Measurements from ENCODE around the gene IL6R. TPM values are rescaled to one million over a fixed set of nuclear protein-coding genes. Genes with fewer than 3 reads are reported as not detected.

IL6R gene
- total and polyA plus RNA-seq, 2 donors = 6.5 to 8.1 TPM

DNA sequence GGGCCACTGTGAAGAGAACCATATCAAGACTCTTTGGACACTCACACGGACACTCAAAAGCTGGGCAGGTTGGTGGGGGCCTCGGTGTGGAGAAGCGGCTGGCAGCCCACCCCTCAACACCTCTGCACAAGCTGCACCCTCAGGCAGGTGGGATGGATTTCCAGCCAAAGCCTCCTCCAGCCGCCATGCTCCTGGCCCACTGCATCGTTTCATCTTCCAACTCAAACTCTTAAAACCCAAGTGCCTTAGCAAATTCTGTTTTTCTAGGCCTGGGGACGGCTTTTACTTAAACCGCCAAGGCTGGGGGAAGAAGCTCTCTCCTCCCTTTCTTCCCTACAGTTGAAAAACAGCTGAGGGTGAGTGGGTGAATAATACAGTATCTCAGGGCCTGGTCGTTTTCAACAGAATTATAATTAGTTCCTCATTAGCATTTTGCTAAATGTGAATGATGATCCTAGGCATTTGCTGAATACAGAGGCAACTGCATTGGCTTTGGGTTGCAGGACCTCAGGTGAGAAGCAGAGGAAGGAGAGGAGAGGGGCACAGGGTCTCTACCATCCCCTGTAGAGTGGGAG lies 60.6 kb downstream of the IL6R start:
- H3K27ac ChIP-seq (ENCODE audit: low read depth) = no peak overlapping the region
- no peaks in the 10 kb centered on the region for H3K36me3 ChIP-seq (ENCODE audit: insufficient read depth)
- no peaks in the 10 kb centered on the region for H3K4me1 ChIP-seq (ENCODE audit: insufficient read depth)
- DNase-seq (ENCODE audit: extremely low spot score) = no peak
- no peak overlapping the region for H3K4me3 ChIP-seq (ENCODE audit: low read depth, low read length)
- WGBS = 83% methylated on average over 8 of the region's 8 CpGs

DNA sequence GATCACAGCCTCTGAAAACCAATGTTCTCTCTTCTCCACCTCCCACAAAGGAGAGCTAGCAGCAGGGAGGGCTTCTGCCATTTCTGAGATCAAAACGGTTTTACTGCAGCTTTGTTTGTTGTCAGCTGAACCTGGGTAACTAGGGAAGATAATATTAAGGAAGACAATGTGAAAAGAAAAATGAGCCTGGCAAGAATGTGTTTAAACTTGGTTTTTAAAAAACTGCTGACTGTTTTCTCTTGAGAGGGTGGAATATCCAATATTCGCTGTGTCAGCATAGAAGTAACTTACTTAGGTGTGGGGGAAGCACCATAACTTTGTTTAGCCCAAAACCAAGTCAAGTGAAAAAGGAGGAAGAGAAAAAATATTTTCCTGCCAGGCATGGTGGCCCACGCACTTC lies 61.1 kb downstream of the IL6R start:
- WGBS = 79% methylated on average over 3 of the region's 3 CpGs
- H3K36me3 ChIP-seq (ENCODE audit: insufficient read depth) = no peaks in the 10 kb centered on the region
- no peak overlapping the region for H3K27ac ChIP-seq (ENCODE audit: low read depth)
- DNase-seq (ENCODE audit: extremely low spot score) = no peak
- H3K4me3 ChIP-seq (ENCODE audit: low read depth, low read length) = no peak overlapping the region
- no peaks in the 10 kb centered on the region for H3K4me1 ChIP-seq (ENCODE audit: insufficient read depth)

DNA sequence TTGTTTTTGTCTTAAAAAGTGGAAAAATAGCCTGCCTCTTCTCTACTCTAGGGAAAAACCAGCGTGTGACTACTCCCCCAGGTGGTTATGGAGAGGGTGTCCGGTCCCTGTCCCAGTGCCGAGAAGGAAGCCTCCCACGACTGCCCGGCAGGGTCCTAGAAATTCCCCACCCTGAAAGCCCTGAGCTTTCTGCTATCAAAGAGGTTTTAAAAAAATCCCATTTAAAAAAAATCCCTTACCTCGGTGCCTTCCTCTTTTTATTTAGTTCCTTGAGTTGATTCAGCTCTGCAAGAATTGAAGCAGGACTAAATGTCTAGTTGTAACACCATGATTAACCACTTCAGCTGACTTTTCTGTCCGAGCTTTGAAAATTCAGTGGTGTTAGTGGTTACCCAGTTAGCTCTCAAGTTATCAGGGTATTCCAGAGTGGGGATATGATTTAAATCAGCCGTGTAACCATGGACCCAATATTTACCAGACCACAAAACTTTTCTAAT lies 61.8 kb downstream of the IL6R start:
- no peak overlapping the region for H3K4me3 ChIP-seq (ENCODE audit: low read depth, low read length)
- no peak for DNase-seq (ENCODE audit: extremely low spot score)
- no peak overlapping the region for H3K27ac ChIP-seq (ENCODE audit: low read depth)
- H3K36me3 ChIP-seq (ENCODE audit: insufficient read depth) = no peaks in the 10 kb centered on the region
- WGBS = 54% methylated on average over 8 of the region's 8 CpGs
- H3K4me1 ChIP-seq (ENCODE audit: insufficient read depth) = no peaks in the 10 kb centered on the region

DNA sequence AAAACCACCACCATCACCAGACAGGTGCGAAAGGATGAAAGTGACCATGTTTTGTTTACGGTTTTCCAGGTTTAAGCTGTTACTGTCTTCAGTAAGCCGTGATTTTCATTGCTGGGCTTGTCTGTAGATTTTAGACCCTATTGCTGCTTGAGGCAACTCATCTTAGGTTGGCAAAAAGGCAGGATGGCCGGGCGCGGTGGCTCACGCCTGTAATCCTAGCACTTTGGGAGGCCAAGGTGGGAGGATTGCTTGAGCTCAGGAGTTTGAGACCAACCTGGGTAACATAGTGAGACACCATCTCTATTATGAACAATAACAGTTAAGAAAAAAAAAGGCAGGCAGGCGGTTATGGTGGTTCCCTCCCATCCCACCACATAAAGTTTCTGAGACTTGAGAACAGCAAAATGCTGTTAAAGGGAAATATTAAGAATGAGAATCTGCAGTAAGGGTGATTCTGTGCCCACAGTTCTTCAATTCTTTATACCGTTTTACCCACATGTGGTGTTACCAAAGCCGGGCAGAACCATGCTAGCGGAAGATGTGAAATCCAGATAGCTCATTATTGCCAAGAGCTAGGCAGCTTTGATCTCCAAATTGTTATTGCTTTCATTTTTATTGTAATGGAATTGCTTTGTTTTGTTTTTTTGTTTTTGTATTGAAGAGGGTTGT lies 62.4 kb downstream of the IL6R start:
- WGBS = 93% methylated on average over 11 of the region's 11 CpGs
- no peak for DNase-seq (ENCODE audit: extremely low spot score)
- no peaks in the 10 kb centered on the region for H3K4me1 ChIP-seq (ENCODE audit: insufficient read depth)
- no peak overlapping the region for H3K4me3 ChIP-seq (ENCODE audit: low read depth, low read length)
- no peak overlapping the region for H3K27ac ChIP-seq (ENCODE audit: low read depth)
- H3K36me3 ChIP-seq (ENCODE audit: insufficient read depth) = no peaks in the 10 kb centered on the region

DNA sequence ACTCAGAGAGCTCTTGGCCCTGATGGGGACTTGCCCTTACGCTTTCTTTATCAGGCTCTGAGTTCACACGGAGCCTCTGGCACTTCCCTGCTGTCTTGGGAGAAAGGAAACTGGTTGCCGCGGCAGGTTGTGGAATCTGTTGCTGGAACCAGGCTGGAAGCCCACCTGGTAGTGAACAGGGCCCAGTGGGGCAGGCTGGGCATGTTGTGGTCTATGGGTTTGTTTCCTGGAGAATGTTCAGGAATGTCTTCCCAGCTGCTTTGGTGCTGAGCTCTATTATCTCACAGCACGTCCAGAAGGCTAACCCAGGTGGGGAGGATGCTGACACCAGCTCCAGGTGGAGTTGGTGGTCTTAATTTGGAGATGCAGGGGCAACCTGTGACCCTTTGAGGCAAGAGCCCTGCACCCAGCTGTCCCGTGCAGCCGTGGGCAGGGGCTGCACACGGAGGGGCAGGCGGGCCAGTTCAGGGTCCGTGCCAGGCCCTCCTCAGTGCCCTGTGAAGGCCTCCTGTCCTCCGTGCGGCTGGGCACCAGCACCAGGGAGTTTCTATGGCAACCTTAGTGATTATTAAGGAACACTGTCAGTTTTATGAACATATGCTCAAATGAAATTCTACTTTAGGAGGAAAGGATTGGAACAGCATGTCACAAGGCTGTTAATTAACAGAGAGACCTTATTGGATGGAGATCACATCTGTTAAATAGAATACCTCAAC lies 63.5 kb downstream of the IL6R start:
- 76% methylated on average over 12 of the region's 12 CpGs for WGBS
- Histone ChIP-seq H3K4me1 (ENCODE audit: insufficient read depth) (no peaks in the 10 kb centered on the region), H3K36me3 (ENCODE audit: insufficient read depth) (no peaks in the 10 kb centered on the region), H3K27ac (ENCODE audit: low read depth) (no peak overlapping the region), H3K4me3 (ENCODE audit: low read depth, low read length) (no peak overlapping the region)
- DNase-seq (ENCODE audit: extremely low spot score) = no peak

DNA sequence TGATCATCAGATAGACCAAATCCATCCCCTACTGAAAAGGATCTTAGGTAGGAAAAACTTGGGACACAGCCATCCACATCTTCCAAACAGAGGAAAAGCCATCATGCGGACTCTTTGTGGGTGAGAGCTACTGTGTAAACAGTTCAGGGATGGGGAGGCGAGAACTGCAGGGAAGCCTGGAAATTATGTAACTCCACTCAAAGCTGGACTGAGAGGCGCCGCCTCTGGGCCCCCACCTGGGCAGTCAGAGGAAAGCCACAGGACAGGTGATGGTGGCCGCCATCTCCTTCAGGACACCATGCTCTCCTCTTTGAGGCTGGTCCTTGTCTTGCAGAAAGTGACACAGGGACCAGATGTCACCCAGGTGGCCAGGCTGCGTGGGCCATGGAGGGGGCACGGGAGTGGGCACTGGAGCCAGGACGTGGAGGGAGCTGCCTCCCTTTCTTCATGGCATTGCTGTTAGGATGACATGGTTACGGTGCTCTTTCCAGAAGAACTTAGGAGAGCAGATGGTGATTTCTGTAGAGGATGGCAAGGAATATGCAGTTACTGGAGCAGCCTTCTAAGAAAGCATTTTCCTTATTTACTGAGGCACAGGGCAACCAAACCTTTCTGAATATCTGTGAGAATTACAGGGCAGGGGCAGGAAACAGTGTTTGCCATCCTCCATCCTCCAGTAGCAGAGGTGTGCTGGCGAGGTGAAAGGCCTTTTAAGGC lies 64.9 kb downstream of the IL6R start:
- H3K4me1 ChIP-seq (ENCODE audit: insufficient read depth) = no peaks in the 10 kb centered on the region

DNA sequence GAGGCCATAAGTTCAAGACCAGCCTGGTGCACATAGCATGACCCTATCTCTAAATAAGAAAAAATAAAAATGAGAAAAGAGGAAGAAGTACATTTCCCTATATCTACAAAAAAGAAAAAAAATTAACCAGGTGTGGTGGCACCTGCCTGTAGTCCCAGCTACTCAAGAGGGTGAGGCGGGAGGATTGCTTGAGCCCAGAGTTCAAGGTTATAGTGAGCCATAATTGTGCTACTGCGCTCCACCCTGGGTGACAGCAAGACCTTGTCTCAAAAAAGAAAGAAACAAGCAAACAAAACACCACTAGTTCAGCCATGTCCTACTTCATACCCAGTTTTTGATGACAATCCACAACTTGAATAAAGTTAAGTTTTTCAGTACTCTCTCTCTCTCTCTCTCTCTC lies 66.2 kb downstream of the IL6R start:
- Histone ChIP-seq H3K4me3 (ENCODE audit: low read depth, low read length) (no peak overlapping the region), H3K27ac (ENCODE audit: low read depth) (no peak overlapping the region), H3K4me1 (ENCODE audit: insufficient read depth) (no peaks in the 10 kb centered on the region), H3K36me3 (ENCODE audit: insufficient read depth) (no peaks in the 10 kb centered on the region)
- WGBS = 95% methylated on average over 2 of the region's 2 CpGs
- DNase-seq (ENCODE audit: extremely low spot score) = no peak

More for the DNA sequence above, 64.9 kb downstream of the IL6R start:
- H3K27ac ChIP-seq (ENCODE audit: low read depth) = no peak overlapping the region
- H3K4me3 ChIP-seq (ENCODE audit: low read depth, low read length) = no peak overlapping the region
- DNase-seq (ENCODE audit: extremely low spot score) = no peak
- 91% methylated on average over 10 of the region's 10 CpGs for WGBS
- H3K36me3 ChIP-seq (ENCODE audit: insufficient read depth) = no peaks in the 10 kb centered on the region

DNA sequence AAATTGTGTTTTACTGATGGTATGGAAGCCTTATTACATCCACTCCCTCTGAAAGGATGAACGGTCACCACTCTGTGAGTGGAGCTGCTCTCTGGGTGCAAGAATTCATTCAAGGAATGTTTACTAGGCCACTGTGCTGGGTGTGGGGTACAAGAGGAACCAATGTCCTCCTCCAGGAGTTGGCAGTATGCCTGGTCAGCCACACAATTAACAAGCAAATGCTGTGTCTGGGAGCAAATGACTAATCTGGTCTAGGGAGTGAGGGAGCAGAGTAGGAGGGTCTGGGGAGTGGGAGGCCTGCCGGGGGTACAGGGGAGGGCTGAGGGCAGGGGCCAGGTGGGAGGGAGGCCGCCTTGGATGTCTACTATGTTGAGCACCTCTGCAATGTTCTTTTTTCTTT lies 69.7 kb downstream of the IL6R start:
- no peak for DNase-seq (ENCODE audit: extremely low spot score)
- Histone ChIP-seq H3K4me1 (ENCODE audit: insufficient read depth) (no peaks in the 10 kb centered on the region), H3K27ac (ENCODE audit: low read depth) (no peak overlapping the region), H3K36me3 (ENCODE audit: insufficient read depth) (no peaks in the 10 kb centered on the region), H3K4me3 (ENCODE audit: low read depth, low read length) (no peak overlapping the region)
- WGBS = 62% methylated on average over 3 of the region's 3 CpGs

DNA sequence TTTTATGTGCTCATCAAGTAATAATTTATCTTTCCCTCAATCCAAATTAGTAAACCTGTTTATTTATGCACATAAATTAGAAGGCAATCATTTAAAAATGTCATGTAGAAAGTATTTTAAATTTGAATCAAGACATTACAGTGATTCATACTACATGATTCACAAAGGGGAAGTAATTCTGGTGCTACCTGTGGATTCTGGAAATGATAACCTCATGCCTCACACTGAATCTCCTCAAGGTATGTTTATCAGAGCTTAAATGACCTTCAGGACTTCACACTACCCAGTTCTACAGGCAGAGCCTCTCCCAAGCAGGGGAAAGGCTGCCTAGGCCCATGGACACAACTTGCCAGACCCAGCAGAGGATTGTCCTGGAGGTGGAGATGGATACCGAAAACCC lies 71.6 kb downstream of the IL6R start:
- no peaks in the 10 kb centered on the region for H3K4me1 ChIP-seq (ENCODE audit: insufficient read depth)
- no peak overlapping the region for H3K27ac ChIP-seq (ENCODE audit: low read depth)
- no peak for DNase-seq (ENCODE audit: extremely low spot score)
- no peak overlapping the region for H3K4me3 ChIP-seq (ENCODE audit: low read depth, low read length)
- 98% methylated on average over 1 of the region's 1 CpG for WGBS
- H3K36me3 ChIP-seq (ENCODE audit: insufficient read depth) = no peaks in the 10 kb centered on the region

DNA sequence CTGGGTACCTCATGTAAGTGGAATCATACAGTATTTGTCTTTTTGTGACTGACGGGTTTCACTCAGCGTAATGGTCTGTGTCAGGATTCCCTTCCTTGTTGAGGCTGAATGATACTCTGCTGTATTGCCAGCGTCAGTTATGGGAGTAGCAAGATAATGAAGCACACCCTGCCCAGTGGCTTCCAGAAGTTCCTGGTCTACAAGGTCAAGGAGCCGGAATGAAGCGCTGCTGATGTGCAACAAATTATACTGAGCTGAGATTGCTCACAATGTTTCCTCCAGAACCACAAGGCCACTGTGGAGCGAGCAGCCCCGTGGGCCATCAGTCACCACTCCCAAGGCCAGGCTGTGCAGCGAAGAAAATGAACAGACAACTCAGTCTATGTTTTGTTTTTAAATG lies 72.9 kb downstream of the IL6R start:
- no peak for DNase-seq (ENCODE audit: extremely low spot score)
- WGBS = 89% methylated on average over 8 of the region's 8 CpGs
- Histone ChIP-seq H3K4me1 (ENCODE audit: insufficient read depth) (no peaks in the 10 kb centered on the region), H3K4me3 (ENCODE audit: low read depth, low read length) (no peak overlapping the region), H3K27ac (ENCODE audit: low read depth) (no peak overlapping the region), H3K36me3 (ENCODE audit: insufficient read depth) (no peaks in the 10 kb centered on the region)

DNA sequence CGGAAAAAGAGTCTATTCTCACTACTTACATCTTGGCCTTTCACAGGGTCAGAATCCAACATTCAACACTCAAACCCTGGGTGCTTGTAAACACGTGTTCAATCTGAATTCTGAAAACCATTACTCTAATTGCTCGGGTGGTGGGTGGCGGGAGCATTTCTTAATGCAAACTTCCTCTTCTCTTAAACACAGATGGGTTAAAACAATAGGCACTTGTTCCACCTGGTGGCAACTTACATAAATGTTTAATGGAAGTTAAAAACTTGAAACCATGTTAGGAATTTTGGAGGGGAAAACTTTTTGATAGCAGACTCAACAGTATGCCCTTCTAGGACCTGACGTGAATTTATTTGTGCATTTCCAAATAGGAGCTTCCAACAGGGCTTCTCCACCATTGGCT lies 73.5 kb downstream of the IL6R start:
- DNase-seq (ENCODE audit: extremely low spot score) = no peak
- Histone ChIP-seq H3K27ac (ENCODE audit: low read depth) (no peak overlapping the region), H3K36me3 (ENCODE audit: insufficient read depth) (no peaks in the 10 kb centered on the region), H3K4me1 (ENCODE audit: insufficient read depth) (no peaks in the 10 kb centered on the region), H3K4me3 (ENCODE audit: low read depth, low read length) (no peak overlapping the region)
- 59% methylated on average over 5 of the region's 5 CpGs for WGBS

DNA sequence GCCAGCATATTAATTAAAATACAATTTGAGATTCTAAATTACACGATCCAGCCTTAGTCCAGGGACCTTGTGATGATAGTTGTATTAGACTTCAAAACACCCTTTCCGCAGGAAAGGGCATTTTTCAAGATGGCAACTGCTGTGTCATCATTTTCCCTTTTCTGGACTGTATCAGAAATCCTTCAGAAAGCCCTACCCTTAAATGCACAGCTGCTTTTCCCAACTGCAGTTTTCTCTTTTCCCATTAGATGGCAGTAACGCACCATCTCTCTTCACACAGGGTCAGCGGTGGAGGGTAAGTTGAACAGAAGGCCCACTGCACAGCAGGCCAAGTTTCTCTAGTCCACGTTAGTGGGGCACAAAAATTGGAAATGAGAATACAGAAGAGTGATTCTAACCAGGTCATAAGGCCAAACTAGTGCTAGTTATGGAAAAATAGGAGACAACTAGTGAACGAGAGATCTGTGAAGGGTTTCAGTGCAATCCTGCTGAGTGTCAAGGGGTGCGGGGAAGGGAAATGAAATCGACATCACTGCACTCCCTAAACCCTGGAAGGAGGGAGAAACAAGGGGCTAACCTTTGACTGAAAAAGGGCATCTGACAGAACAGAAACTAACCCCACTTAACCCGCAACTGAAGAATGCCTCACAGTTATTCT lies 74.8 kb downstream of the IL6R start:
- H3K4me1 ChIP-seq (ENCODE audit: insufficient read depth) = no peaks in the 10 kb centered on the region
- H3K36me3 ChIP-seq (ENCODE audit: insufficient read depth) = no peaks in the 10 kb centered on the region
- DNase-seq (ENCODE audit: extremely low spot score) = peak; percentile 75
- WGBS = 38% methylated on average over 9 of the region's 9 CpGs
- no peak overlapping the region for H3K27ac ChIP-seq (ENCODE audit: low read depth)
- no peak overlapping the region for H3K4me3 ChIP-seq (ENCODE audit: low read depth, low read length)

DNA sequence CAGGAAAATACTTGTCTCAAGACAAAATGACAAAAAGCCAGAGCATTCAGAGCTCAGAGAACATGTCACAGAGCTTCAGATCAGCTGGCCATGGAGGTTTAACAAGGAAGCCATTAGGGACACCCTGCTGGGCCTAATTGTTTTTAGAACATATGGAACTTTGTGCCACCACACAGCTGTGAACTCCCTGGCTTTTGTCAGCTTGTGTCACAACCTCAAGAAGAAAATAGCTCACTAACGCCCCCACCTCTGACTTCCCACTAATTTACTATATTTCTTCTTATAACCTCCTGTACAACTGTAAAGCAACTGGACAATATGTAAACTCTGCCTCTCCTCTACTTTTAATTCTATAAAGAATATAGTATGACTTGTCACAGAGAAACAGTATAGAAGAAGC lies 75.9 kb downstream of the IL6R start:
- DNase-seq (ENCODE audit: extremely low spot score) = no peak
- H3K4me1 ChIP-seq (ENCODE audit: insufficient read depth) = no peaks in the 10 kb centered on the region
- 77% methylated on average over 1 of the region's 1 CpG for WGBS
- H3K27ac ChIP-seq (ENCODE audit: low read depth) = no peak overlapping the region
- H3K36me3 ChIP-seq (ENCODE audit: insufficient read depth) = no peaks in the 10 kb centered on the region
- H3K4me3 ChIP-seq (ENCODE audit: low read depth, low read length) = no peak overlapping the region
